SKM-1 (cell line): Measurements from ENCODE around the gene PROSER3.

Source experiments
- DNase-seq: peaks from one replicate; lab custom pipeline; 2025; ENCODE audit not compliant: unreplicated experiment; lab: John Stamatoyannopoulos, UW

Gene PROSER3

DNA sequence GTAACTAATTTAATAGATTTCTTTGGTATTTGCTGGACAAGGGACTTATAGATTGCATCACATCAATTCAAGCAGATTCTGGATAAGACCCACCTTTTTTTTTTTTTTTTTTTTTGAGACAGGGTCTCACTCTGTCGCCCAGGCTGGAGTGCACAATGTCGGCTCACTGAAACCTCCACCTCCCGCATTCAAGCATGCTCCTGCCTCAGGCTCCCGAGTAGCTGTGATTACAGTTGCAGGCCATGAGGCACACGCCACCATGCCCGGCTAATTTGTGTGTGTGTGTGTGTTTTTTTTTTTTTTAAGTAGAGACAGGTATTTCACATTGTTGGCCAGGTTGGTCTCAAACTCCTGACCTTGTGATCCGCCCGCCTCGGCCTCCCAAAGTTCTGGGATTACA is 58.9 kb downstream of the PROSER3 start:
- no peak for DNase-seq

DNA sequence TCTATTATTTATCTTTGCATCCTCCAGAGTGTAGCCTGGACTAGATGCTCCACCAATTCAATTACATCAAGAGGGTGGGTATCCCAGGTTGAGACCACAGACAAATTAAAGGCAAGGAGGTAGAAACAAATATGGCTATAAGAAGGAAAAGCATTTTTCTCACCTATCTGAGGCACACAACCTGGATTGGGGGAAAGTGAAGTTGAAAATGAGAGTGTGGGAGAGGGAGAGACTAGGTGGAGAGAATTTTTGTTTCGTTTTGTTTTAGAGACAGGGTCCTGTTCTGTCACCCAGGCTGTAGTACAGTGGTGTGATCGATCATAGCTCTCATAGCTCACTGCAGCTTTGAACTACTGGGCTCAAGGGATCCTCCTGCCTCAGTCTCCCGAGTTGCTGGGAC is 60.5 kb downstream of the PROSER3 start:
- DNase-seq = no peak
